ENCODE data around the gene WFDC5. TPM values are rescaled to one million over a fixed set of nuclear protein-coding genes. Genes with fewer than 3 reads are reported as not detected.

WFDC5 gene
- total RNA-seq, 1 experiment from 2014 or later, result not detected

DNA sequence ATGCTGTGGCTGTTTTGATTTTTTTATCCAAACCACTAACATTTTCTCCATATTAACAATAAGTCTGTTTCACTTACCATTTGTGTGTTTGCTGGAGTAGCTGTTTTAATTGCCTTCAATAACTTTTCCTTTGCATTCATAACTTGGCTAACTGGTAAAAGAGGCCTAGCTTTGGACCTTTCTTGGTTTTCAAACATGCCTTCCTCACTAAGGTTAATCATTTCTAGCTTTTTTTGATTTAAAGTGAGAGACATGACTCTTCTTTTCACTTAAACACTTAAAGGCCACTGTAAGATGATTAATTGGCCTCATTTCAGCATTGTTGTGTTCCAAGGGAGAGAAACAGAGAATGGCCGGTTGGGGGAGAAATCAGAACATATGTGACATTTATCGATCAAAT is 6.4 kb upstream of the WFDC5 start:
- H3K4me3 ChIP-seq, result no peak overlapping the region
- H3K9me3 ChIP-seq, result no peaks in the 10 kb centered on the region
- H3K27me3 ChIP-seq, result no peaks in the 10 kb centered on the region
- no peaks in the 10 kb centered on the region for H3K36me3 ChIP-seq
- no peak for DNase-seq

DNA sequence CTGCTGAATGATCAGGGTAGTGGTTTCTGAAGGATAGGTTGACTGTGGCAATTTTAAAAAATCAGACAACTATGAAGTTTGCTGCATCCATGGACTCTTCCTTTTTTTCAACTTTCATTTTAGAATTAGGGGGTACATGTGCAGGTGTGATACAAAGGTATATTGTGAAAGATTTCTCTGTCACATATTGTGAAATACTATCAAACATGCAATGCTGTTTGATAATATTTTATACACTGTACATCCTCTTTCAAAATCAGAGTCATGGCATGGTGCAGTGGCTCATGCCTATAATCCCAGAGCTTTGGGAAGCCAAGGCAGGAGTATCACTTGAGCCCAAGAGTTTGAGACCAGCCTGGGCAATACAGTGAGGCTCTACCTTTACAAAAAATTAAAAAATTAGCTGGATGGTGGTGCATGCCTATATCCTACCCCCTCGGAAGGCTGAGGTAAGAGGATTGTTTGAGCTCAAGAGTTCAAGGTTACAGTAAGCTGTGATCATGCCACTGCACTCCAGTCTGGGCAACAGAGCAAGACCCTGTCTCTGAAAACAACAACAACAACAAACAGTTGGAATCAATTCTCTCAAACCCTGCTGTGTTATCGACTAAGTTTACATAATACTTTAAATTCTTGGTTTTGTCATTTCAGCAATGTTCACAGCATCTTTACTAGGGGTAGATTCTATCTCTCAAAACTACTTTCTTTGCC is 4.7 kb upstream of the WFDC5 start:
- no peak for DNase-seq
- H3K36me3 ChIP-seq, result no peaks in the 10 kb centered on the region
- no peaks in the 10 kb centered on the region for H3K27me3 ChIP-seq
- no peaks in the 10 kb centered on the region for H3K9me3 ChIP-seq
- H3K4me3 ChIP-seq, result no peak overlapping the region

- Histone ChIP-seq H3K9me3 (no peaks in the 10 kb centered on the region), H3K4me3 (no peak overlapping the region), H3K27me3 (no peaks in the 10 kb centered on the region), H3K36me3 (no peaks in the 10 kb centered on the region)
- DNase-seq, result no peak
Observed at GRCh38 chr20:45118028-45118427, 3.1 kb upstream of the WFDC5 start.

GRCh38 chr20:45117581-45117980 is 2.6 kb upstream of the WFDC5 start:
- Histone ChIP-seq H3K36me3 (no peaks in the 10 kb centered on the region), H3K9me3 (no peaks in the 10 kb centered on the region), H3K27me3 (no peaks in the 10 kb centered on the region)

GRCh38 chr20:45115829-45116228 is 855 bp upstream of the WFDC5 start:
- Histone ChIP-seq H3K9me3 (no peaks in the 10 kb centered on the region), H3K4me3 (no peak overlapping the region), H3K36me3 (no peaks in the 10 kb centered on the region)

More at GRCh38 chr20:45117581-45117980, 2.6 kb upstream of the WFDC5 start:
- H3K4me3 ChIP-seq, result no peak overlapping the region
- DNase-seq, result no peak

DNA sequence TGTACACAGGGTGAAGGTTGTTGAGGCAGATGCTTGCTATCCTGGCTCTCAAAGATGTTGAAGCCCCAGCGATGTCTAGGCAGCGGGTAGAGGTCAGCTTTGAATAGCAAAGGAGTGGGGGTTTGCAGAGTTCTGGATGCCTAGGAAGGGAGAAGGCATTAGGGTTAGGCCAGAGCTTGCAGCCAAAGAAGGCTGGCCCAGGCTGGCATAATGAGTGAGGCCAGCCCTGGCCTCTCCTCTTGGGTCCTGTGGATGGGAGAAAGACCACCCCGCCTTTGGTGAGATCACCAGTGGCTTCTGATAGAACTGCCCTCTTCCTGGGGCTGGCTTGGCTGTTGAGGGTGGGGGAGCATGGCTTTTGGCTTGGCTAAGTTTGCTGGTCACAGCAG is 406 bp upstream of the WFDC5 start:
- Histone ChIP-seq H3K27me3 (no peaks in the 10 kb centered on the region), H3K4me3 (no peak overlapping the region), H3K9me3 (no peaks in the 10 kb centered on the region), H3K36me3 (no peaks in the 10 kb centered on the region)
- DNase-seq, result no peak

More at GRCh38 chr20:45115829-45116228, 855 bp upstream of the WFDC5 start:
- DNase-seq, result no peak
- no peaks in the 10 kb centered on the region for H3K27me3 ChIP-seq

GRCh38 chr20:45113865-45114264 is 1.1 kb downstream of the WFDC5 start:
- DNase-seq, result no peak
- Histone ChIP-seq H3K36me3 (no peaks in the 10 kb centered on the region), H3K27me3 (no peaks in the 10 kb centered on the region), H3K9me3 (no peaks in the 10 kb centered on the region), H3K4me3 (no peak overlapping the region)

DNA sequence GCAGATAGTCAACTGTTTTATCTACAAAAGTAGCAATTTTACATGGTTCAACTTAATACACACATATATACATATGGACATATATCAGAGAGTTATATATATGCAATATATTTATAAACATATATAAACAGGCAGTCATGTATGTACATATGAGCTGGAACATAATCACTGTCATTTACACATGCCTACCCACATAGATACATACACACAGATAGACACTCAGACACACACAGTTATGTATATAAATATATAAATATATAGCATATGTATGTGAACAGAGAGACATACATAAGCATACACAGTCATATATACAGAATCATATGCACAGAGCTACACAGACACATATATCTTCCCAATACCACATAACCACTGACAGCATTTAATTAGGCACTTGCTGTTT is 2.2 kb downstream of the WFDC5 start:
- no peaks in the 10 kb centered on the region for H3K36me3 ChIP-seq
- no peaks in the 10 kb centered on the region for H3K27me3 ChIP-seq
- no peak overlapping the region for H3K4me3 ChIP-seq
- H3K9me3 ChIP-seq, result no peaks in the 10 kb centered on the region
- no peak for DNase-seq

DNA sequence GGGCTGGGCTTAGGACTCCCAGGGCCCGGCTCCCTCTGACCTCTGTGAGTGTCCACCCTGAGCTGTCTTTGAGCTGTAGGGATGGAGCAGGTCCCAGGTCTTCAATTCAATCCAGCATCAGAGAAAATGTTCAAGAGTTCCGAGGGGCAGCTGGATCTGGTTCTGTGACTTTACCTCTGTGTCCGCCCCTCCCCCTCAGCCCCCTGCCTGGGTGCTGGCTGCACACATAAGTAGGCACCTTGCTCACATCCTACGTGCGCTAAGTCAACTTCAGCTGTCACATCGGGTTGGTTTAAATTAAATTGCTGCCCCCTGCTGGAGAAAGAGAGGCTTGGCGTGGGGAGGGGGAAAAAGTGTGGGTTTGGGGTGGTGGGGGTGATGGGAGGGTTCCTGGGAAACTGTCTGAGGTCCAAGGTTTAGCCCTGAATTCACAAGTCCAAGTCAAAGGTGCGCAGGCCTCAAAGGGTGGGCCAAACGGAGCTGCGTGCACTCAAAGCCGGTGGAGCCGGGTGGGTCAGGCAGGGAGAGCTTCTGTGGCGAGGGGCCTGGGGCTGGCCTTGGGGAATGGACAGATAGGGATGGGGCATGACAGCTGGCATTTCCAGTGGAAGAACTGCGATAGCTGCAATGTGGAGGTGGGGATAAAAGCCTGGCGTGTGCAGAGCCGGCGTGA is 3.0 kb downstream of the WFDC5 start:
- no peaks in the 10 kb centered on the region for H3K27me3 ChIP-seq
- H3K9me3 ChIP-seq, result no peaks in the 10 kb centered on the region
- no peak for DNase-seq
- H3K4me3 ChIP-seq, result no peak overlapping the region
- no peaks in the 10 kb centered on the region for H3K36me3 ChIP-seq

GRCh38 chr20:45111285-45111684 is 3.7 kb downstream of the WFDC5 start:
- no peak for DNase-seq
- H3K4me3 ChIP-seq, result no peak overlapping the region
- no peaks in the 10 kb centered on the region for H3K27me3 ChIP-seq
- no peaks in the 10 kb centered on the region for H3K36me3 ChIP-seq
- H3K9me3 ChIP-seq, result no peaks in the 10 kb centered on the region

- no peaks in the 10 kb centered on the region for H3K27me3 ChIP-seq
- DNase-seq, result no peak
- no peaks in the 10 kb centered on the region for H3K36me3 ChIP-seq
- H3K4me3 ChIP-seq, result no peak overlapping the region
- no peaks in the 10 kb centered on the region for H3K9me3 ChIP-seq
Observed at GRCh38 chr20:45110301-45110700, 4.7 kb downstream of the WFDC5 start.

DNA sequence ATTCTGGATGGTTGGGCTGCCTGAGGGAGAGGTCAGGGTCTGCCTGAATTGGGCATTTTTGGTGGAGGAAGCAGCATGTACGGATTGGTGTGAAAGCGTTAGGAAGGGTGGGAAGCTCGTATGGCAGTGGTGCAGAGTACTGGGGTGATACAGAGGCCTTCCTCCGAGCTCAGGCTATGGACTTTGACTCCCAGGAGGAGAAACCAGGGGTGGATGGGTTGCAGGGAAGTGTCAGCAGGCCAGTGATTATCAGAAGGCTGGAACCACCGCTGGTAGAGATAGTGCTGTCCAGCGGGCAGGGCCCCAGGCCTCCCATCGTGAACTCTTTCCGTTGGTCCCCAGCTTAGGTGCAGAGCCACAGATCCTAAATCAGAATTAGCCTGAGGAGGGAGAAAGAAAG is 5.3 kb downstream of the WFDC5 start:
- no peaks in the 10 kb centered on the region for H3K36me3 ChIP-seq
- H3K27me3 ChIP-seq, result no peaks in the 10 kb centered on the region
- no peak overlapping the region for H3K4me3 ChIP-seq
- no peaks in the 10 kb centered on the region for H3K9me3 ChIP-seq
- DNase-seq, result no peak

DNA sequence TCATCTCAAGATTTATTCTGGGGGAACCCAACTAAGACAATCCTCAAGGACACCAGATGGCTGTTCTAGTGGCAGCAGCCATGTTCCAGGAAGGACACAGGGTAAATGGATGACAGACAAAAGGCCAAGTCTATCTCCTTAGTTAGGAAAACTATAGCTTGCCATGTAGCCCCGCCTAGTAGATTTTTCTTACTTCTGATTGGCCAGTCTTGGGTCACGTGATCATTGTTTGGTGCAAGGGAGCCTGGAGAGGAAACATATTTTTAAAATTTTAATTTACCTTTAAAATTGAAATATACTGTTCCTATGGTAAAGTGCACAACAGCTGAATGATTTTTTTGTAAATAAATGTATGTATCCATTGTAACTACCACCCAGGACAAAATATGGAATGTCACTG is 9.7 kb downstream of the WFDC5 start:
- no peak overlapping the region for H3K4me3 ChIP-seq
- H3K36me3 ChIP-seq, result no peaks in the 10 kb centered on the region
- no peaks in the 10 kb centered on the region for H3K9me3 ChIP-seq
- DNase-seq, result no peak
- H3K27me3 ChIP-seq, result no peaks in the 10 kb centered on the region

- H3K36me3 ChIP-seq, result no peaks in the 10 kb centered on the region
- no peak overlapping the region for H3K4me3 ChIP-seq
- H3K9me3 ChIP-seq, result no peaks in the 10 kb centered on the region
- H3K27me3 ChIP-seq, result no peaks in the 10 kb centered on the region
- DNase-seq, result peak; percentile 89
Observed at GRCh38 chr20:45104786-45105185, 10.2 kb downstream of the WFDC5 start.

GRCh38 chr20:45103072-45103471 is 11.9 kb downstream of the WFDC5 start:
- H3K4me3 ChIP-seq, result no peak overlapping the region
- H3K27me3 ChIP-seq, result no peaks in the 10 kb centered on the region
- H3K9me3 ChIP-seq, result no peaks in the 10 kb centered on the region
- no peak for DNase-seq
- no peaks in the 10 kb centered on the region for H3K36me3 ChIP-seq

GRCh38 chr20:45101333-45101850 is 13.6 kb downstream of the WFDC5 start:
- no peak overlapping the region for H3K4me3 ChIP-seq
- no peaks in the 10 kb centered on the region for H3K36me3 ChIP-seq
- H3K27me3 ChIP-seq, result no peaks in the 10 kb centered on the region
- no peaks in the 10 kb centered on the region for H3K9me3 ChIP-seq
- no peak for DNase-seq

DNA sequence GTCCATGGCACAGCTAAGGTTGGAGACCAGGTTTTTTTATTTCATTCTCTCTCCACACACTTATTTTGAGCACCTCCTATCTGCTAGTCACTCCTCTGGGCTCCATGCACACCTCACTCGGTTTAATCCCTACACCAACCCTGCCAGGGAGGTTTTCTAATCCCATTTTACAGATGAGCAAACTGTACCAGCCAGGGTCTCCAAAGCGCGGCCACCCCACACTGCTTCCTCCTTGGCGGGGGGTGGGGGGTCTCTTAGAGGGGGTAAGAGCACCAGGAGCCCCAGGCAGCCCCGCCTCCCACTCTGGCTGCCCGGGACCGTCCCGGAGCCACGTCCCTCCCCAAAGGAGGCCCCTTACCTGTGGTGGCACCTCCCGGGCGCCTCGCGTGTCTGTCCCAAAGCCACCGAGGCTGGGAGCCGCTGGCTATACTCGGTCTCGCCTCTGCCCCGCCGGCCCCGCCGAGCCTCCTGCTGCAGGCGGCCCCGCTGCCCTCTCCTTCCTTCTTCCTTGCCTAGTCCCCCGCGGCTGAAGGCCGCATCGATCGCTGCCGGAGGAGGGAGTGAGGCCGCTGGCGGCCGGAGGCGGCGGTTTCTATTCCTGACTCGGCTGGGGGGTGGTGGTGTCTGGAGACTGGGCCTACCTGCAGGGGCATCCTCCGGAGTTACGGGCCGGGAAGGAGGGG is 14.3 kb downstream of the WFDC5 start, which contains the start of gene KCNS1:
Gene KCNS1 (minus strand): TSS at position 565 of the 683 bp plus-strand sequence. CDS start 1,891 bp downstream, outside the sequence.
- no peak for DNase-seq
- Histone ChIP-seq H3K4me3 (no peak within 1 kb of the TSS), H3K9me3 (no peaks in the 10 kb centered on the region), H3K36me3 (no peaks in the 10 kb centered on the region), H3K27me3 (no peaks in the 10 kb centered on the region)

All from MG63 (cell line).